ENCODE results near the gene ACAN.

Gene ACAN

GRCh38 chr15:88832820-88833730 lies 29.8 kb downstream of the ACAN start:
- no peak overlapping the region for H3K27ac ChIP-seq
- no peak for TF ChIP-seq CTCF (conservative IDR thresholded peaks at IDR 0.05)

- no peak overlapping the region for H3K27ac ChIP-seq
- TF ChIP-seq CTCF (conservative IDR thresholded peaks at IDR 0.05): no peak
These were observed 30.5 kb downstream of the ACAN start for GRCh38 chr15:88833731-88834100.

- no peak overlapping the region for H3K27ac ChIP-seq
- TF ChIP-seq CTCF (conservative IDR thresholded peaks at IDR 0.05): peak; percentile 73
These were observed 31.1 kb downstream of the ACAN start for GRCh38 chr15:88834211-88834812.

- no peak for TF ChIP-seq CTCF (conservative IDR thresholded peaks at IDR 0.05)
- H3K27ac ChIP-seq: no peak overlapping the region
These were observed 31.9 kb downstream of the ACAN start for GRCh38 chr15:88835119-88835518.

GRCh38 chr15:88835646-88836045 lies 32.4 kb downstream of the ACAN start:
- TF ChIP-seq CTCF (conservative IDR thresholded peaks at IDR 0.05): no peak
- H3K27ac ChIP-seq: no peak overlapping the region

- no peak overlapping the region for H3K27ac ChIP-seq
- no peak for TF ChIP-seq CTCF (conservative IDR thresholded peaks at IDR 0.05)
These were observed 35.4 kb downstream of the ACAN start for GRCh38 chr15:88838667-88839066.

GRCh38 chr15:88839146-88839545 lies 35.9 kb downstream of the ACAN start:
- TF ChIP-seq CTCF (conservative IDR thresholded peaks at IDR 0.05): no peak
- no peak overlapping the region for H3K27ac ChIP-seq

Data from VCaP (cell line).